Sigmoid colon (tissue), 4 donors: ENCODE results near the gene RHCG.

Experiments
- CTCF ChIP-seq, 4 experiments: fragments of 450-650 bp in 3 of 4; fragments of 200-600 bp in 1 of 4; IDR thresholded peaks; one replicate each; pipeline ENCODE4 v1.5.1; 2016 to 2019; ENCODE audit warnings: antibody characterized with exemption in 4 of 4, mild to moderate bottlenecking in 3 of 4, moderate library complexity in 2 of 4
- EP300 ChIP-seq, 4 donors: sonication (generic); formaldehyde crosslinking; IDR thresholded peaks; one replicate each; pipeline ENCODE4 v1.6.1; 2017; ENCODE audit warnings: antibody characterized with exemption in 4 of 4
- POLR2A ChIP-seq, 2 donors: fragments of 450-650 bp; IDR thresholded peaks; one replicate each; pipeline ENCODE4 v1.6.1; 2016; ENCODE audit warnings: antibody characterized with exemption in 2 of 2, mild to moderate bottlenecking in 2 of 2, moderate library complexity in 2 of 2

- TF ChIP-seq POLR2A (IDR thresholded peaks at IDR 0.05) (no peak), CTCF (IDR thresholded peaks at IDR 0.05) (no peak), EP300 (IDR thresholded peaks at IDR 0.05) (no peak)
These were observed 16.9 kb upstream of the RHCG start for GRCh38 chr15:89513284-89513683.
